HG03025 (cell line): Measurements from ENCODE around the gene ZBTB7A.

ENCODE experiments used
- ATAC-seq: cut with Tn5 transposase; IDR thresholded peaks from one replicate; pipeline ENCODE4 v1.9.1; 2021; ENCODE audit warnings: mild to moderate bottlenecking, moderate library complexity; ENCODE audit not compliant: unreplicated experiment, low FRiP score

The ZBTB7A gene

DNA sequence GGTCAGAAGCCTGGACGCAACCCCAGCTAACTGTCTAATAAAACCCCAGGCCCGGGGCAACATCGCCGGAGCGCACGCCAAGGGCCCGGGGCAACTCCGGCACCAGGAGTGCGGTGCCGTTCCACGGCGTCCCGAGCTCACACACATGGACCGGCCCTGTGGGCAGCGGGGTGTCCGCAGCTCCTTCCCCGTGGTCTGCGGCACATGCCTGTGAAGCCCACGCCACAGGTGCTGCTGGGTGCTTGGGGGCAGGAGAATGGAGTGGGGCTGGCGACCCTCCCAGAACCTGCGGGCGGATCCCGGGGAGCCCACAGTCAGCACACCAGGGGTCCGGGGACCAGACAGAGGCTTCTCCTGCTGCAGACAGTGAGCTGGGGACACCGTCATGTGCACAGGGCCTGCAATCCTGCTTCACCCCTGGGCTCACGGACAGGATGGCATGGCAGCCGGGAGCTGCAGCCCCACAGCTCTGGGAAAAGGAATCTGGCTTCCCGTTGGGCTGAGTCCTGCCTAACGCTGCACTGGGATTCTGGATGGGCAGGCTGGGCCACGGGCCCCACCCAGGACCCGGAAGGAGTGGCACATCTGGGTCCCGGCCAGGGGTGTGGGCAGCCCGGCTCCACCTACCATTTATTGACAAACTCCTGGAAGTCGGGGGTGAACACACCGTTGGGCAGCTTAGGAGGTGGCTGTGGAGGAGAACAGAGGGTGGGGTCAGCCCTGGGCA lies 28.2 kb upstream of the ZBTB7A start:
- no peak for ATAC-seq

DNA sequence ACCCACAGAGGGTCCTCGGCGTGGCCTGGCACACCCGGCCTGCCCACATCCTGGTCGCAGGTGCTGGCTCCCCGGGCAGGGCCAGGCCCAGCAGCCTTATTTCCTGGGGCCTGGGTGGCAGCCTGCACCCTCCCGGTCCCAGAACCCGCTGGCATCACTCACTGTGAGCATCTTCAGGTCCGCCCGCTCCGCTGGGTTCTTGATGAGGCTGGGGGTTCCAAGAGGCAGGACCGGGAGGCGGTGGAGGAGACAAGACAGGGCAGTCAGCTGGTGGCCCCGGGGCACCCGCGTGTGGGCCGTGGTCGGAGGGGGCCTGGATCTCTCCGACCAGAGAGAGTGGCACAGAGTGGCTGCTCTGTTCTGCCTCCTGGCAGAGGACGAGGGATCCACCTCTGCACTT lies 27.6 kb upstream of the ZBTB7A start:
- no peak for ATAC-seq

DNA sequence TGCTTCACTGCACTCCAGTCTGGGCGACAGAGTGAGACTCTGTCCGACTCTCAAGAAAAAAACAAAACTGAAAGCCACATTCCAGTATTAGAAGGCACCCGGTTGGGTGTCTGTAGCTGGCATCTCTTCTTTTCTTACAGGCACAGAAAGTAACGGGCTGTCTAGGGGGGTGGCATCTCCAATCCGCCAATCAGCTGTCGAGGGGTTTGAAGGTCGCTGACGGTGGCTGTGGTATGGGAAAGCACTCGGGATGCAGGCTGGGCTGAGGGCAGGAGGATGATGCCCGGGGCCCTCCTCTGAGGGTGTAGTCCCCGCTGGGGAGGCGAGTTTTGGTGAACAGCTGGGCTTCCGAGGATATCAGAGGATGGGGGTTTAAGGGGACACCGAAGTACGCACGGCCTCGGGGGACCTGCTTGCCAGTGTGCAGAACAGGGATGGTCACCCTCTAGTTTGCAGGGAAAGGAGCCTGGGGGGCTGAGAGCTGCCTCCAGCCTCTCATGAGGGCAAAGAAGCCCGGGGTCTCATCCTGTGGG lies 27.0 kb upstream of the ZBTB7A start:
- ATAC-seq: no peak

DNA sequence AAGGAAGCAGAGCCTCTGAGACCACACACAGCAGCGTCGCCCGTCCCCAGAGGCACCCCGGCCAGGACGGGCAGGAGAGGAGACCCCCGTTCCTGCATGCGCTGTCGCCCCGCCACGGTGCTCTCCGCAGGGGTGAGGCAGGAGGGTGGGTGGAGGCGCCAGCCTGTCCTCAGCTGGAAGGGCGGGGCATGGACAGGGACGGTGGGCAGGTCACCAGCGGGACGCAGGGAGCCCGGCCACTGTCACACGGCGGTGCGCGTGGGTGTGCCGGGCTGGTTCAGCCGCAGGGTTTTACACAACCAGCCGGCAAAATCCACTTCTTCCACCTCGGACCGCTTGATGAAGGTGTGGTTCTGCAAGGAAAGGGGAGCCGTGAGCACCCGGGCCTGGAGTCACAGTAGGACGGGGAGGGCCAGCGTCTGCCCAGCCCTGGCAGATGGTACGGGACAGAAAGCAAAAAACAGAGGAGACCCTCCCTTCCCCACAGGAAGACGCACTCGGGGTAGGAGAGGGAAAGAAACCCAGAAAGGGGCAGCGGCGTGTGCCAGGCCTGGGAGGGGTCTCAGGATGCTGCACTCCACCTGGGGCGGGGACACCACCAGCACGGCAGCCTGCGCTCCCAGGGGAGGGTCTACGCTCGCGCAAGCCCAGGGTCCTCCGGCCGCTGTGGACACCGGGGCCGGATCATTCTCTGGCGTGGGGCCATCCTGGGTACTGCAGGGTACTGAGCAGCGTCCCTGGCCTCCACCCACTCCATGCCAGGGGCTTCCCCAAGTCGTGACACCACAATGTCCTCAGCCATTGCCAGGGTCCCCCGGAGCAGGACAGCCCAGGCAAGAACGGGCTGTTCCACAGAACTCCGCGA lies 23.9 kb upstream of the ZBTB7A start:
- no peak for ATAC-seq

DNA sequence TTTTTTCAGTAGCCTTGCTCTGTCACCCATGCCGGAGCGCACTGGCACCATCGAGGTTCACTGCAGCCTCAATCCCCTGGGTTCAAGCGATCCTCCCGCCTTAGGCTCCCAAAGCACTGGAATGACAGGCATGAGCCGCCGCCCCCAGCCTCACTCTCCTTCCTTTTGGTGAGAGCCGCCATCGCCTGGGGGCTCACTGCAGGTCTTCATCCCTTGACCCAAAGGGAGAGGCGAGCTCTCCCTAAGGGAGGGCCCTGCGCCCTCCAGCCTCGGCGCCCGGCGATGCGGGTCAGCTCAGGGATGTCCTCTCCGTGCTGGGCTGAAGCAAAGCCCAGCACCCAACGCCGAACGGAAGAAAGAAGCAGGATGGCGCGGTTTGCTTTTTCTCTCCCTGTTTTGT lies 23.2 kb upstream of the ZBTB7A start:
- ATAC-seq: no peak

DNA sequence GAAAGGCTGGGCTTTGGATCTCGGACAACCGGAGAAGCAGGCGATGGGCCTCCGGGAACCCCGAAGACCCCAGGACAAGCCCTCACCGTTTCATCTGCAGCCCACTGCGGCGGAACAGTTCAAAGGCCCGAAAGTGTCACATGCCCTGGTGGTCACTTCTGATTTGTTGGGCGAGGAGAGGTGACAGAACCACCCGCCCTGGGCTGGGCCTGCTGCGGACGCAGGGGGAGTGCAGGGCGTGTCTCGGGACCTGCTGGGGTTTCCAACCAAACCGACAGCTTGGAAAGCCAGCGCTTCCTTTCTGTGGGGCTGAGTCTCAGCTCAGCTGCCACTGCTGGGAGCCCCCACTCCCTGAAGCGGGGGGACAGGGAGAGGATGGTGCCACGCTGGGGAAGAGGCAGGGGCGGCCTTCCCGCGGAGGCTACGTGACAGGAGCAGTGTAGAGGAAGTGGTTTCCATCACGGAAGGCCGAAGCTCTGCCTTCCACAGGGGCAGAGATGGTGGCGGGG lies 22.8 kb upstream of the ZBTB7A start:
- ATAC-seq: no peak

DNA sequence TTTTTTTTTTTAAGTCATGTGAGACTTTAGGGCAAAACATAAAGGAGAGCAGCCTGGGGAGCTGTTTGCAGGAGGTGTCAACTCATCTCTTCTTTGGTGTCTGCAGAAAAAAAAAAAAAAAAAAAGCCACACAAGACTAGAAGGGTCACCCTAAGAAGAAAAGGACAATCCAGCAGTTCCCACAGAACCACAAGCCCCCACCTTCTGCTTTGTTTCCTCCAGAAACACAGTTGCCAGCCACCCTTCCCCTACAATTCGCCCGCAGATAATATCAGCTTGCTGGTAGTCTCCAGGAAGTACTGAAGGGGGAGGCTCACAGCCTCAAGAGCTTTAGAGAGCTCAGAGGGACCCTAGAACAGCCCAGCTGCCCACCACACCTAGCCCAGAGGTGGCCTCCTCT lies 22.3 kb upstream of the ZBTB7A start:
- no peak for ATAC-seq

DNA sequence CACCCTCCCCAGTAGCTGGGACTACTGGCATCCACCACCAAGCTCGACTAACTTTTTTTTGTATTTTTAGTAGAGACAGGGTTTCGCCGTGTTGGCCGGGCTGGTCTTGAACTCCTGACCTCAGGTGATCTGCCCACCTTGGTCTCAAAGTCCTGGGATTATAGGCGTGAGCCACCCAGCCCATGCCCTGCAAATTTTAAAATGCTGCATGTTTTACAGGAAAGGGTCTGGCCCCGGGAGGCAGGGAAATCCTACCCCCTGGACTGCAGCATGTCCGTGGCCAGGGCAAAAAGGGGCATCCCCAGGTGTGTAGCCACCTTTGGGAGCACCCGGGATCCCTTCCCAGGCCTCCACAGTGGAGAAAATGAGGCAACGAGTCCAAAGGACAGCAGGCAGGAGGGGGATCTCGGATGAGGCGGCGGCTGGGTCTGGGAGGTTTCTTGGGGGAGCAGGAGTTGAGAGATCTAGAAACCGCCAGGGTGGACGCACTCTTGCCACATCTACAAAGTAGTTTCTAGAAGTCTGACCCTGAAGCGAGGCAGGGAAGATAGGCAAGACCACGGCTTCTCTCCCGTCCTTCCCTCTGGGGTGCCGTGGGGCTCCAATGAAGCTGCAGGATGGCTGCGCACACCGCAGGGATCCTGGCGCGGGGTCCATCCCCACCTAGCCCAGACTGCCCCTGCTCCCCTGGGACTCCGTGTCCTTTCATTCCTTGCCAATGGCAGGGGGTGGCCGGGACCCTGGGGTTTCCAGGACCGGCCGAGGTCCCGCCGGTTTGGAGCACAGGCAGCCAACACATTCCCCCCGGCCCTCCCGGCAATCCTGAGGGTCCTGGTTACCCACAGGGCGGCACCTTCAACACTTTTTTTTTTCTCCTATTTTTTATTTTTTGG lies 21.3 kb upstream of the ZBTB7A start:
- ATAC-seq: no peak

DNA sequence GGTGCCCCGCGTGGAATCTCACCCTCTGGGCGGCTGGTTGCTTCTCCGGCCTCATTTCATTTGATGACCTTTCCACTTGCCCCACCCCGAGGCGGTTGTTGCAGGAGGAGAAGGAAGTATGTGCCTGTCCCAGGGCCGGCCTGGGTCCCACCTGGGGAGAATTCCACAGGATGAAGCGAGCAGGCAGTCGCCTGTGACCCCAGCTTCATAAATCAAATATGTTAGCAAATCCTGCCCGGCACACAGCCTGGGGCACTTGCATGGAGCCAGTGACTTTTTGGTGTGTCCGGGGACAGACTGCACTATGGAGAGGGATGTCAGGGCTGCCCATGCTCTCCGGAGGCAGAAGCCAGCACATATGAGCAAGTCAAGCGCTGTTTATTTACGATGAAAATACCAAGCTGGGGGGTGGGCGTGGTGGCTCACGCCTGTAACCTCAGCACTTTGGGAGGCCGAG lies 19.7 kb upstream of the ZBTB7A start:
- ATAC-seq: no peak

DNA sequence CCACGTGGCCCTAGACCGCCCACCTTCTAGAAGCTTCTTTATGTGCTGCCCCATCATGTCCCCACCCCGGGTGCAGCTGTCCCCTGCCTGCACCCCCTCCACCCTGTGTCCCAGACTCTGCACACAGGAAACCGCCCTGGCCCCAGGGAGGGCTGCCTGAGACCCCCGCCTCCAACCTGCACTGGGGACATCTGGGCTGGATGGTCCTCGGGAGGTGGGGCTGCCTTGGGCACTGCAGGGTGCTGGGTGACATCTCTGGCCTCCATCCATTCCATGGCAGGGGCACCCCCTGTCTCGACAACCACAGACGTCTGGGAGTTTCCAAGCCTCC lies 17.8 kb upstream of the ZBTB7A start:
- ATAC-seq: no peak

DNA sequence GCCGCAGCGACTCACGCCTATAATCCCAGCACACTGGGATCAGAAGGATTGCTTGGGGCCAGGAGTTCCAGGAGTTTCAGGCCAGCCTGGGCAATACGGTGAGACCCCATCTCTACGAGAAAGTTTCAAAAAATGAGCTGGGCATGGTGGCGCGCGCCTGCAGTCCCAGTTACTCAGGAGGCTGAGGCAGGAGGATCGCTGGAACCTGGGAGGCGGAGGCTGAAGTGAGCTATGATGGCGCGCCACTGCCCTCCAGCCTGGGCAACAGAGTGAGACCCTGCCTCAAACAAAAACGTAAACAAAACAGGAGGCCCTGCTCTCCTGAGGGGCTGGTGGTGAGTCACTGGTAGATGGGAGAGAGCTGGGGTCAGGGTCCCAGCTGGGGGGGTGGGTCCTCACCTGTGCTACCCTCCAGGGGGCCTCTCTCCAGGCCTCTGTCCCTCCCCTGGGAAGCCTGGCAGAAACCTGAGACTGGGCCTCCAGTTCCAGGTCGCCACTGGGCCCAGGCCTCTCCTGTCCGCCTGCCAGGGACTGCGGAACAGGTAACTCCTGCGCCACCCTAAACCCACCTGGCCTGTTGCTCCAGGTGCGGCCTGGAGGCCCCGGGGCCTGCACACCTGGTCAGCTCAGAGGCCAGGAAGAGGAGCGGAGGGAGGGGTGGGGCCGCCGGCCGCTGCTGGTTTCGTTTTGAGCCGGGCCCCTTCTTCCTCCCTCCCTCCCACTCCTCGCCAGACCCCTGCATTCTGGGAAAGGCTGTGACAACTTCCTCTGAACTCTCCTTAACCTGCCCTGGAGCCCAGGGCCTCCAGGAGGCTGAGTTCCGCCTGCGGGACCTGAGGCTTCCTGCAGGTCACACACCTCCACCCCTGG lies 17.2 kb upstream of the ZBTB7A start:
- ATAC-seq: no peak

DNA sequence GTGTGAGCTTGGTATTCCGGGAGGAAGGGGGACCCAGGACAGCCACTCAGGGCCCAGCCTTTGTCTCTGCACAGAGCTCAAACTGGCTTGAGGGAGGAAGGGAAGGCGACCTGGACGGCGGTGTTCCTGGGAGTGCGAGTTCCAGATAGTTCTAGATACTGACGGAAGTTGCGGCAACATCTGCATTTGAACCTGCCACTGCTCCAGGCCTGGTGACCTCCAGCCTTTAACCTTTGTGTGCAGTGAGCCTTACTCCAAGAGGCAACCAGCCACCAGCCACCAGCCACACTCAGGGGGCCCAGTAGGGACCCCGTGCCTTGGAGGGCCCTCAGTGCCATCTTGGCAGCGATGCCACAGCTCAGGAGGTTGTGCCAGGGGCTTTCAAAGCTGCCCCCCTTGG lies 15.5 kb upstream of the ZBTB7A start:
- ATAC-seq: no peak

DNA sequence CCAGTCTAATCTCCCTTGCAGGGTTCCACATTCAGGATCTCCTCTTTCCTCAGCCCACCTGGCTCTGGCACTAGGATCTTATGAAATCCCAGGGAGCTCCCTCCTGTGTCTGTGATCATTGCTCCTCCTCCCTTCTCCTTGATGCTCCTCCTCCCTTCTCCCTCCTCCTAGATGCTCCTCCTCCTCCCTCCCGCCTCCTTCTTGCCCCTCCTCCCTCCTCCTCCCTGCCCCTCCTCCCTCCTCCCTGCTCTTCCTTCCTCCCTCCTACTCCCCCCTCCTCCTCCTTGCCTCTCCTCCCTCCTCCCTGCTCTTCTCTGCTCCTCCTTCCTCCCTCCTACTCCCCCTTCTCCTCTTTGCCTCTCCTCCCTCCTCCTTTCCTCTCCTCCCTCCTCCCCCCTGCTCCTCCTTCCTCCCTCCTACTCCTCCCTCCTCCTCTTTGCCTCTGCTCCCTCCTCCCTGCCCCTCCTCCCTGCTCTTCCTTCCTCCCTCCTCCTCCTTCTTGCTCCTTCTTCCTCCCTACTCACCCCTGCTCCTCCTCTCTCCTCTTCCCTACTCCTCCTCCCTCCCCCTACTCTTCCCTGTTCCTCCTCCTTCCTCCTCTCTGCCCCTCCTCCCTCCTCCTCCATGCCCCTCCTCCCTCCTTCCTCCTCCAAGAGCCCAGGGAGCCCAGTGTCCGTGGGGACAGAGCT lies 14.9 kb upstream of the ZBTB7A start:
- ATAC-seq: no peak

DNA sequence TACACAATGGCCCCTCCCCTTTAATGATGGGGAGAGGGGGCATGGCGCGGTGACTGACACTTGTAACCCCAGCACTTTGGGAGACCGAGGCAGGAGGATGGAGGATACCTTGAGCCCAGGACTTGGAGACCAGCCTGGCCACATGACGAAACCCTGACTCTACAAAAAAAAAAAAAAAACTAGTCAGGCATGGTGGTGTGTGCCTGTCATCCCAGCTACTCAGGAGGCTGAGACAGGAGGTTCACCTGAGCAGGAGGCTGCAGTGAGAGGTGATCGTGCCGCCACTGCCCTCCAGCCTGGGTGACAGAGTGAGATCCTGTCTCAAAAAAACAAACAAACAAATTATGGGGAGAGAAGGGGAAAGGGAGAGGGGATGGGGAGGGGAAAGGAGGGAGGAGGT lies 13.8 kb upstream of the ZBTB7A start:
- no peak for ATAC-seq

DNA sequence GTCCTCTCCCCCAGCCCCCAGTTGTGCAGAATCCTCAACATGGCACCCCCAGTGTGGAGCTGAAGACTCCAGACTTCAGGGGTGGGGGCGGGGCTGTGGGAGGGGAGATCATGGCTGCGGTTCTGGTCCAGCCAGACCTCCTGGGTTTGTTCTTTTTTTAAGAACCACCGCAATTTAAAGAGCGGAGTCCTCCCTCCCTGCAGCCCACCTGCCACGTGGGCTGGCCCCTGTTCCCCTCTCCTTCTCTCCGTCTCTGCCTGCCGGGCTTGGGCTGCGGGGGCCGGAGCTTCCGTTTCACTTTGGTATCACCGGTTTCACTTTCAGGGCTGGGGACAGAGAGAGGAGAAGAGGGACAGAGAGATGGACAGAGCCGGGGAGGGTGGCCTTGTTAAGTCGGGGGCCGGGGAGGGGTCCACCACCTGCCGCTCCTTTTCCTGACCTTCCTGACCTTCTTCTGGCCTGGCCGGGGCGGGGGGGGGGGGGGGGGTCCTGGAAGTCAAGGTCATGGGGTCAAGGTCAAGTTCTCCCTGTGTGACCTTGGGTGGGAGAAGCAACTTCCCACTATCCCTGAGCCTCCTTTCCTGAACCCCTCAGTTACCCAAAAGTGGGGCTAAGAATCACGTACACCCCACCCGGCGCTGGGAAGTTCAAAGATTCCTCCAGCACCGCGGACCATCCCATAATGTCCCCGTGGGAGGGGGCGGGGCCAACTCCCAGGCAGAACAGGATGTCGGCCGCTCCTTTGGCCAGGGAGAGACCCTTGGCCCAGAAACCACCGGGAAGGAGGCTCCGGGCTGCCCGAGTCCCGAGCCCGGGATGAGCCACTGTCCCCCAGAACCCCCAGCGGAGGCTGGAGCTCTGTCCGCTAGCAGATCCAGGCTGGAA lies 11.3 kb upstream of the ZBTB7A start:
- no peak for ATAC-seq

DNA sequence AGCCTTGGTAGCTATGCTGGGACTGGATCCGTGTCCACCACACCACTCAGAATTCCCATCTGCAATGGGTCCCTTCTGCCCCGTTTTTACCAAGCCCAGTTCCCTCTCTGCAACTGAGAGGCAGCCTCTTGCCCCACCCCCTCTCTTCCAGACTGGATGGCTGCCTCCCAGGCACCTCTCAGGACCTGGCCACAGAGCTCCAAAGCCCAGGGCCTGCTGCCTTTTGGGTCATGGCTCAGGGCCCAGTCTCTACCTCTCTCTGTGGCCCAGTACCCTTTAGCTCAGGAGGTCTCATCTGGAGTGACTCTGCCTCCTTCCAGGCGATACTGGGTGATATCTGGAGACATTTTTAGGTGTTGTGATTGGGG lies 10.3 kb upstream of the ZBTB7A start:
- ATAC-seq: no peak

DNA sequence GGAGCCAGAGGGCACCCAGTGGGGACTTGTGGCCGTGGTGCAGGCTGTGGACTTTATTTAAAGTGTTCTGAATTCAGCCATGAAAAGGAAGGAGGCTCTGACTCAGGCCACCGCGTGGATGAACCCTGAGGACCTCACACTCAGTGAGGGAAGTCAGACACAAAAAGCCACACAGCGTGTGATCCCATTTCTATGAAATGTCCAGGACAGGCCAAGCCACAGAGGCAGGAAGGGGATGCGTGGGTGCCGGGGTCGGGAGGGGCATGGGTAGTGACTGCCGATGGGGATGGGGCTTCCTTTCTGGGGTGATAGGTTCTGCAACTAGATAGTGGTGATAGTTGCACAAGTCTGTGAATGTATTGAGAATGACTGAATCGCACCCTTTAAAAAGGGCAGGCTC lies 8.7 kb upstream of the ZBTB7A start:
- ATAC-seq: no peak

DNA sequence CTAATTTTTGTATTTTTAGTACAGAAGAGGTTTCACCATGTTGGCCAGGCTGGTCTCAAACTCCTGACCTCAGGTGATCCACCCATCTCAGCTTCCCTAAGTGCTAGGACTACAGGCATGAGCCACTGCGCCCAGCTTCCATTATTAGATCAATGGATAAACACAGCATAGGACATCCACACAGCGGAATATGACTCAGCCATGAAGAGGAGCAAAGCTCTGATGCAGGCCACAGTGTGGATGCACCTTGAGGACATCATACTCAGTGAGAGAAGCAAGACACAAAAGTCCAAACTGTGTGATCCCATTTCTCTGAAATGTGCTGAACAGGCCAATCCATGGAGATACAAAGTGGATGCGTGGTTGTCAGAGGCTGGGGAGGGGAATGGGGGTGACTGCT lies 4.9 kb upstream of the ZBTB7A start:
- ATAC-seq: no peak
